GM13977 (cell line): ENCODE measurements around the gene GAP43.

Experiments used
- DNase-seq: peaks from one replicate; pipeline ENCODE4 v3.0.0; 2012; ENCODE audit warnings: low spot score
- in situ Hi-C: fragments of 300-500 bp; cut with MboI; formaldehyde crosslinking; loops from one replicate; pipeline ENCODE4 v1.12.0; 2022; ENCODE audit warnings: low sequenced_read_pairs, low pct_unique_long_range_greater_than_20kb, mixed read lengths, inconsistent platforms; ENCODE audit not compliant: unreplicated experiment
- TF ChIP-seq, protein P1 (sequence below): IDR thresholded peaks from 2 replicates; pipeline ENCODE4 v1.5.1; 2012; ENCODE audit warnings: mild to moderate bottlenecking, control low read depth; ENCODE audit not compliant: insufficient read depth; ENCODE audit errors: extremely low read depth, missing control alignments

GAP43 gene

DNA sequence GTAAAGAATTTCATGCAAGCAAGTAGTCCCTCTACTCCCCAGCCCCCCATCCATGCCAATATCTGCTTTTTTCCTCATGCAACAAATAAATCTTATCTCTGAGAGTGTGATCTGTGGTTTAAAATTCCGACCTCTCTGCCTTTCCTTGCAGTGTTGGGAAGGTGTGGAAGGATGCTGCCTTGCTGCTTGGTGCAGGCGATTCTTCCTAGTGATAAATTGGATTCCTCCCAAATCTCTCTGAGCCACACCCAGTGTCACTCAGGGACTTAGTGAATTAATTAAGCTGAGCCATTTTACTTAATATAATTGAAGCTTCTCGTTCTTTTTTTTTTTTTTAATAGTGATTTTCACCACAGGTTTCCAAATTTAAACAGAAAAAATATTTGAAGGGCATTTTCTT is 3.4 kb downstream of the GAP43 start:
- in situ Hi-C loops = no loop called here
- TF ChIP-seq, protein P1, sequence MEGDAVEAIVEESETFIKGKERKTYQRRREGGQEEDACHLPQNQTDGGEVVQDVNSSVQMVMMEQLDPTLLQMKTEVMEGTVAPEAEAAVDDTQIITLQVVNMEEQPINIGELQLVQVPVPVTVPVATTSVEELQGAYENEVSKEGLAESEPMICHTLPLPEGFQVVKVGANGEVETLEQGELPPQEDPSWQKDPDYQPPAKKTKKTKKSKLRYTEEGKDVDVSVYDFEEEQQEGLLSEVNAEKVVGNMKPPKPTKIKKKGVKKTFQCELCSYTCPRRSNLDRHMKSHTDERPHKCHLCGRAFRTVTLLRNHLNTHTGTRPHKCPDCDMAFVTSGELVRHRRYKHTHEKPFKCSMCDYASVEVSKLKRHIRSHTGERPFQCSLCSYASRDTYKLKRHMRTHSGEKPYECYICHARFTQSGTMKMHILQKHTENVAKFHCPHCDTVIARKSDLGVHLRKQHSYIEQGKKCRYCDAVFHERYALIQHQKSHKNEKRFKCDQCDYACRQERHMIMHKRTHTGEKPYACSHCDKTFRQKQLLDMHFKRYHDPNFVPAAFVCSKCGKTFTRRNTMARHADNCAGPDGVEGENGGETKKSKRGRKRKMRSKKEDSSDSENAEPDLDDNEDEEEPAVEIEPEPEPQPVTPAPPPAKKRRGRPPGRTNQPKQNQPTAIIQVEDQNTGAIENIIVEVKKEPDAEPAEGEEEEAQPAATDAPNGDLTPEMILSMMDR = no peak
- DNase-seq = no peak

DNA sequence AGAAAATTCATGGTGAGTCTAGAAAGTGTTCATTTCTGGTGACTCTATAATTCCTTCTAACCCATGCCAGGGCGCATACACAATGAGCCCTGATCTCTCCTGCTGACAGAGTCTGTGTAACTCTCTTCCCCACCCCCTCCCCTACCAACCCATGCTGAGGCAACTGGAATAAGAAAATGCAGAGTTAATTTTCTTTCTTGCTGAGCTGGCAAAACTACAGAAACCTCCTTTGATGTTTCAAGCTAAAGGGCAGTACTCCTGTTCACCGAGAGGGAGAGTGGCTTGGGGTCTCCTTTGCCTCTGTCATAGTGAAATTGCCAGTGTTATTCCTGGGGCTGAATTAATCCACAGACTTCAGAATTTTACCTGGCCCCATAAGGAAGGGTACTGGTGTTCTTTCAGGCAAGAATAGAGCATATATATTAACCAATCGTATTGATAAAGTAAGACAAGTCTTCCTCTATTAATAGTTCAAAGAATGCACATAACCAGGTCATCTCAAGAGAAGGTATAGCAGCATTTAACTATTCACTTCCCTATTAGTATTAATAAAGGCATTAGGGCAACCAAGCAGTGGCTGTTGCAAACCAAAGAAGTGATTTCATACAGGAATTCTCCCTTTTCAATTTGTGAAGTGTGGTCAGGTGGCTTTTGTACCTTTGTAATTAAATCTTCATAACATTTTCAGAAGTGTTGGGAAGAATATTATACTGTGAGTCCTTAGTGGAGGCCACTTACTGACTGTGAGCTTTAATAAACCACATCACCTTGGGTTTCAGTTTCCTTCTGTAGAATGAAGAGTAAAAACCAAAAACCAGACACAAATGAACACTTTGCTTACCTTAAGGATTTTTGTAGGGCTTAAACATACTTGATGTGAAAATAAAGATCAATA is 4.1 kb downstream of the GAP43 start:
- DNase-seq = peak; percentile 9
- in situ Hi-C loops = no loop called here
- TF ChIP-seq, protein P1 = no peak

DNA sequence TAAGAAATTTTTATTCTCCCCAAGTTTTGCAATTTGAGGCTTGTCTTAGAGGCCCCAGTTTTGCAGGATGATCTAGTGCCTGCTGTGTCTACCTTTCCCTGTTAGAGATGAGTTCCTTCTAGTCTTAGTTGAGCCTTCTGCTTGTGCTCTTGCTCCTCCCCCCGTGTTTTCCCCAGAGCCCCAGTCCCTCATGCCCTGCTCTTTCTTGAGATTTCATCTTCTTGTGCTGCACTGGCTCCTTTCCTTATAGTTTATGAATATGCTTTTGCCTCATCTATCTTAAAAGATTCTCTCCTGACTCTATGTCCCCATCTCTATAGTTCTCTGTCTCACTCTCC is 4.7 kb downstream of the GAP43 start:
- DNase-seq = no peak
- TF ChIP-seq, protein P1 = no peak
- in situ Hi-C loops = no loop called here

DNA sequence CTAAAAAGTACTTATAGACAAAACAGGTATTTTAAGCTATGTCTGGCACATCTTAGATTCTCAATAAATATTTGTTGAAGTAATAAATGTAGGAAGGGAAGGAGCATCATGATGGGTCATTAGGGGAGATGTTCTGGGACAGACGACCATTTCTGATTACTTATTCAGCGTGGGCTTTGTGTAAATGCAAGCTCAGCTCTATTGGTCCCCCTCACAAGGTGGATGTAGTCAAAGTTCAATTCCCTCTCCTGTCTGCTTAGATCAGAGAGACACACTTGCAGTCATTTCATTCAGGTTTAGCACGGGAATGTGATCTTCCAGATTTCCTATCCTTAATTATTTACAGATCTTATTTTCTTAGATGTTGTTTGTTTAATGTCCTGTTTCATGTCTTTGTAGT is 7.5 kb downstream of the GAP43 start:
- no peak for DNase-seq
- TF ChIP-seq, protein P1 = no peak
- in situ Hi-C loops = no loop called here

DNA sequence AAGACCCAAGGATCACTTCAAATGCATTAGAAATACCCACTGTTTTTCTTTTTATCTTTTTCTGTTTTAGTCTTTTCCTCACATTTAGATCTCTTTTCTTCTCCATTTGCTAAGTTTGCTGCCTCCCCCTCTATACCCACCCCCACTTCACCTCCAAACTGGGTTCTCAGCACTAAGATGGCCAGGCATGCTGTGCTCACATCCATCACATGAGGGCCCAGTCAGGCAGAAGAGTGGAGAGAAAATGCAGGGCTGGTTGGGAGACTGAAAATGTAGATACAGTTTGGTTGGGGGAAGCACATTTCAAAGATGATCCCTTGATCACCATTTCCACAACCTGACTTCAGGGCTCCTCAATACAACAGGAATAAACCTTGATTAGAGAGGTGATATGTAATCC is 8.7 kb downstream of the GAP43 start:
- in situ Hi-C loops = no loop called here
- TF ChIP-seq, protein P1 = no peak
- no peak for DNase-seq

DNA sequence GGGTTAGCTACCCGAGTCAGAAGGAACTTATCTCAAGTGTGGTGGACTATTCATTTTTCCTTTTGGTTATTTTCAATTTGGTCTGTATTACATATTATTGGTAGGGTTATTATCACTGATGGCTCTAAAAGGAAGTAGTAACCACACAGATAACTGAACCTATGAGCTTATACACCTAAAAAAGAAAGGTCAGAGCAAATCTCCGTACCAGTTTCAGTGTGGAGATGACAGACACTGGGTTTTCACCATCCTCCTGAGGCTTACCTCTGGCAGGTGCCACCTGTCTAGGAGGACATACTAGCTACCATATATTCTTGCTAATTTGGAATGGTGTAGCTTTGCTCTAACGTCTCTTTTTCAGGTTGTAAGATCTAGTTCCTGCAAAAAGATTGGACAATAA is 10.2 kb downstream of the GAP43 start:
- TF ChIP-seq, protein P1 = no peak
- DNase-seq = no peak
- in situ Hi-C loops = no loop called here

DNA sequence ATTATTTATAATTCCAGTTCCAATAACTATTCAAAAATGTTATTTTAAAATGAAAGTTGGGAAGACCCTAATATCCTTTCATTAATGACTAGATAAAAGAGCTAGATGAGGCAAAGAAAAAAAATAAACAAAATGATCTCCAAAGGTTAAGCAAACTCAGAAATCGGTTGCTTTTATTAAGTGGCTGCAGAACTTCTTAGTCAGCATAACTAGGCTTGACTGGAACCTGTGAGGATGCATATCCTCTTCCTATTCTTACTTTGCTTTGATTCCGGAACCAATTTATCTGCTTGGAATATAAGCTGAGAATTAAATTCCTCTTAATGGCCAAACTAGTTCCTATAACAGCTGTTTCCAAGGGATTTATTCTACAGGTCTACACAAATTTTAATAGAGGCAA is 10.7 kb downstream of the GAP43 start:
- no peak for DNase-seq
- in situ Hi-C loops = no loop called here
- TF ChIP-seq, protein P1 = no peak
